G401 (cell line): ENCODE results near the gene GFRA3. TPM values are rescaled to one million over a fixed set of nuclear protein-coding genes. Genes with fewer than 3 reads are reported as not detected.
A peak's percentile ranks its signal among the peaks of the same experiment; 100 is the strongest.

ENCODE experiments used
- DNase-seq: peaks from one replicate; pipeline ENCODE4 v3.0.0-alpha.2; 2015; ENCODE audit warnings: low spot score
- in situ Hi-C: cut with HindIII; loops from 2 replicates; pipeline ENCODE4 v1.10.0; 2016; ENCODE audit warnings: low sequenced_read_pairs, mixed read lengths
- total RNA-seq: library from RNA; depleted of rRNA; stranded (reverse); fragments of >200 nt; shearing (Covaris generic); gene quantifications from 2 replicates; pipeline ENCODE4 v1.2.3, GENCODE V29; 2014; rRNA removed

The GFRA3 gene
- total RNA-seq, 1 experiment from 2014 or later, result not detected

GRCh38 chr5:138213161-138214029 lies 61.0 kb downstream of the GFRA3 start, which contains the start of gene CDC23:
TSS of gene CDC23 (minus strand) at chr5:138213323. CDS start at chr5:138213312, 11 bp downstream.
- in situ Hi-C loops, result no loop called here
- peak; percentile 98 for DNase-seq

GRCh38 chr5:138212828-138213160 lies 61.6 kb downstream of the GFRA3 start:
- DNase-seq, result no peak
- in situ Hi-C loops, result no loop called here

GRCh38 chr5:138210985-138211384 lies 63.4 kb downstream of the GFRA3 start:
- no peak for DNase-seq
- in situ Hi-C loops, result no loop called here

Other genes starting within 250 kb of the GFRA3 start
- 10.9 and 11.4 TPM in 2 replicates for gene FAM13B, start 241.5 kb downstream of the GFRA3 start, total RNA-seq
- not detected in 2 replicates for gene WNT8A, start 190.6 kb downstream of the GFRA3 start, total RNA-seq
- gene NME5, start 135.2 kb downstream of the GFRA3 start, total RNA-seq, result not detected in 2 replicates
- gene BRD8, start 96.0 kb downstream of the GFRA3 start, total RNA-seq, result 36.8 and 47.4 TPM in 2 replicates
- gene KIF20A, start 95.5 kb downstream of the GFRA3 start, total RNA-seq, result 30.7 and 51.0 TPM in 2 replicates
- 25.4 and 53.6 TPM in 2 replicates for gene CDC23, start 61.3 kb downstream of the GFRA3 start, total RNA-seq
- gene CDC25C, start 57.2 kb upstream of the GFRA3 start, total RNA-seq, result 39.8 and 57.5 TPM in 2 replicates
- gene FAM53C, start 63.6 kb upstream of the GFRA3 start, total RNA-seq, result 57.3 and 76.4 TPM in 2 replicates
- gene KDM3B, start 78.1 kb upstream of the GFRA3 start, total RNA-seq, result 56.3 and 72.0 TPM in 2 replicates
- gene REEP2, start 164.4 kb upstream of the GFRA3 start, total RNA-seq, result 23.9 and 35.9 TPM in 2 replicates
- 0.62 and 4.0 TPM in 2 replicates for gene EGR1, start 190.9 kb upstream of the GFRA3 start, total RNA-seq